SU-DHL-6 (cell line): ENCODE results near the gene DLG2.

Experiments
- H2AFZ ChIP-seq: fragments of 200-600 bp; sonication (generic); 2 replicates; pipeline ENCODE4 v1.6.1; 2014; ENCODE audit warnings: low read depth, mild to moderate bottlenecking, moderate library complexity, mixed read lengths, antibody characterized with exemption, low read length; ENCODE audit not compliant: severe bottlenecking
- H3F3A ChIP-seq: fragments of 200-600 bp; shearing (Covaris generic); 2 replicates; pipeline ENCODE4 v1.6.0; 2016; ENCODE audit warnings: antibody characterized with exemption, mild to moderate bottlenecking; ENCODE audit not compliant: insufficient read depth
- H3K27ac ChIP-seq: fragments of 200-600 bp; sonication (generic); 2 replicates; pipeline ENCODE4 v1.5.1; 2016; ENCODE audit warnings: low read depth, mild to moderate bottlenecking, low read length, moderate library complexity, mixed read lengths
- H3K27me3 ChIP-seq: fragments of 200-600 bp; sonication (generic), shearing (Covaris generic); 2 replicates; pipeline ENCODE4 v1.6.0; 2014; ENCODE audit warnings: mild to moderate bottlenecking, low read length
- H3K36me3 ChIP-seq: fragments of 200-600 bp; sonication (generic); 2 replicates; pipeline ENCODE4 v1.6.1; 2014; ENCODE audit warnings: mild to moderate bottlenecking, low read length, mixed read lengths
- H3K4me2 ChIP-seq: fragments of 300-600, 200-600 bp; shearing (Covaris generic), sonication (generic); 2 replicates; pipeline ENCODE4 v1.6.0; 2014; ENCODE audit warnings: low read length, low read depth, mild to moderate bottlenecking; ENCODE audit not compliant: poor library complexity, severe bottlenecking
- H3K4me3 ChIP-seq: fragments of 200-600 bp; sonication (generic); 2 replicates; pipeline ENCODE4 v1.5.1; 2014; ENCODE audit warnings: antibody characterized with exemption, low read length, mild to moderate bottlenecking, mixed read lengths; ENCODE audit not compliant: insufficient read depth, poor library complexity, severe bottlenecking
- H3K79me2 ChIP-seq: fragments of 200-600 bp; sonication (generic); 2 replicates; pipeline ENCODE4 v1.6.1; 2014; ENCODE audit warnings: mild to moderate bottlenecking, low read length, moderate library complexity; ENCODE audit not compliant: insufficient read depth
- H3K9ac ChIP-seq: fragments of 200-600 bp; sonication (generic); 2 replicates; pipeline ENCODE4 v1.7.0; 2014; ENCODE audit warnings: mild to moderate bottlenecking, low read length
- H3K9me2 ChIP-seq: fragments of 200-600 bp; sonication (generic); replicated peaks from 2 replicates; pipeline ENCODE4 v1.6.1; 2014; ENCODE audit warnings: low read length; ENCODE audit not compliant: insufficient read depth
- H3K9me3 ChIP-seq: fragments of 200-600 bp; sonication (generic); 2 replicates; pipeline ENCODE4 v1.6.1; 2014; ENCODE audit warnings: low read length, mixed read lengths; ENCODE audit not compliant: insufficient read depth
- H4K20me1 ChIP-seq: fragments of 200-600 bp; sonication (generic); 2 replicates; pipeline ENCODE4 v1.6.1; 2014; ENCODE audit warnings: low read depth, mild to moderate bottlenecking, antibody characterized with exemption, low read length, moderate library complexity, mixed read lengths
- CTCF ChIP-seq: fragments of 200-600 bp; sonication (generic); IDR thresholded peaks from one replicate; pipeline ENCODE4 v1.5.1; 2017; ENCODE audit warnings: antibody characterized with exemption, mild to moderate bottlenecking, low read length, moderate library complexity; ENCODE audit not compliant: insufficient read depth, poor library complexity, severe bottlenecking
- EZH2phosphoT487 ChIP-seq: fragments of 200-600 bp; sonication (generic), shearing (Covaris generic); conservative IDR thresholded peaks from 2 replicates; pipeline ENCODE4 v1.6.1; 2018; ENCODE audit warnings: mild to moderate bottlenecking, antibody characterized with exemption, low read length, moderate library complexity, mixed read lengths

The DLG2 gene

GRCh38 chr11:84634309-84634708 is 992.8 kb downstream of the DLG2 start:
- Histone ChIP-seq H3K9ac (no peak overlapping the region), H2AFZ (no peak overlapping the region), H3K36me3 (no peaks in the 10 kb centered on the region), H3K9me2 (no peaks in the 10 kb centered on the region), H3K27ac (no peak overlapping the region), H3K79me2 (no peaks in the 10 kb centered on the region), H3K9me3 (no peaks in the 10 kb centered on the region), H3K4me3 (no peak overlapping the region), H3F3A (no peaks in the 10 kb centered on the region), H3K27me3 (no peaks in the 10 kb centered on the region), H4K20me1 (no peaks in the 10 kb centered on the region), H3K4me2 (no peak overlapping the region)
- TF ChIP-seq EZH2phosphoT487 = no peak

GRCh38 chr11:84628871-84629620 is 998.1 kb downstream of the DLG2 start:
- Histone ChIP-seq H2AFZ (no peak overlapping the region), H3K79me2 (no peaks in the 10 kb centered on the region), H3K9me3 (no peaks in the 10 kb centered on the region), H3K4me3 (no peak overlapping the region), H3K27ac (no peak overlapping the region), H3K4me2 (no peak overlapping the region), H3K9ac (no peak overlapping the region), H3K9me2 (no peaks in the 10 kb centered on the region), H3K27me3 (no peaks in the 10 kb centered on the region), H3K36me3 (no peaks in the 10 kb centered on the region), H3F3A (no peaks in the 10 kb centered on the region), H4K20me1 (no peaks in the 10 kb centered on the region)
- TF ChIP-seq CTCF (no peak), EZH2phosphoT487 (no peak)

- H3K79me2 ChIP-seq = no peaks in the 10 kb centered on the region
- H3K27me3 ChIP-seq = no peaks in the 10 kb centered on the region
- no peak overlapping the region for H3K4me2 ChIP-seq
- H3F3A ChIP-seq = no peaks in the 10 kb centered on the region
- no peaks in the 10 kb centered on the region for H3K36me3 ChIP-seq
- H3K9ac ChIP-seq = no peak overlapping the region
- H3K4me3 ChIP-seq = no peak overlapping the region
- H3K9me2 ChIP-seq = no peaks in the 10 kb centered on the region
- no peak overlapping the region for H3K27ac ChIP-seq
- no peak overlapping the region for H2AFZ ChIP-seq
- TF ChIP-seq EZH2phosphoT487 (no peak), CTCF (no peak)
- no peaks in the 10 kb centered on the region for H4K20me1 ChIP-seq
- no peaks in the 10 kb centered on the region for H3K9me3 ChIP-seq
Measured at GRCh38 chr11:84626256-84626655, 1000.9 kb downstream of the DLG2 start.

GRCh38 chr11:84612645-84613044 is 1014.5 kb downstream of the DLG2 start:
- no peak overlapping the region for H2AFZ ChIP-seq
- no peaks in the 10 kb centered on the region for H3K36me3 ChIP-seq
- no peak overlapping the region for H3K27ac ChIP-seq
- no peaks in the 10 kb centered on the region for H3K27me3 ChIP-seq
- H3K9ac ChIP-seq = no peak overlapping the region
- H3K79me2 ChIP-seq = no peaks in the 10 kb centered on the region
- no peaks in the 10 kb centered on the region for H3K9me3 ChIP-seq
- no peaks in the 10 kb centered on the region for H3F3A ChIP-seq
- no peak for TF ChIP-seq EZH2phosphoT487
- TF ChIP-seq CTCF = no peak
- H3K4me3 ChIP-seq = no peak overlapping the region
- no peaks in the 10 kb centered on the region for H4K20me1 ChIP-seq
- H3K9me2 ChIP-seq = 0 out of 2 replicates have a peak, but pooled peaks cover 3% of the 10 kb centered on the region
- no peak overlapping the region for H3K4me2 ChIP-seq
